Upper lobe of right lung (tissue), 1 donor: ENCODE results near the gene RASSF7. TPM values are rescaled to one million over a fixed set of nuclear protein-coding genes. Genes with fewer than 3 reads are reported as not detected.

Experiments
- ATAC-seq: fragments of 200-7000 bp; cut with Tn5 transposase; one replicate; pipeline ENCODE4 v1.9.1; 2020; ENCODE audit warnings: mild to moderate bottlenecking, moderate library complexity
- DNase-seq: peaks from one replicate; pipeline ENCODE4 v3.0.0-alpha.2; 2020
- H3K27ac ChIP-seq: fragments of 200-600 bp; one replicate; pipeline ENCODE4 v1.8.0; 2022
- H3K27me3 ChIP-seq: fragments of 200-600 bp; one replicate; pipeline ENCODE4 v1.8.0; 2022; ENCODE audit warnings: mild to moderate bottlenecking
- H3K36me3 ChIP-seq: fragments of 200-600 bp; one replicate; pipeline ENCODE4 v1.8.0; 2022
- H3K4me1 ChIP-seq: fragments of 200-600 bp; one replicate; pipeline ENCODE4 v1.8.0; 2022
- H3K4me3 ChIP-seq: fragments of 200-600 bp; one replicate; pipeline ENCODE4 v1.8.0; 2022; ENCODE audit warnings: mild to moderate bottlenecking
- H3K9me3 ChIP-seq: fragments of 200-600 bp; one replicate; pipeline ENCODE4 v1.8.0; 2022
- intact Hi-C: fragments of 100-400 bp; cut with DNase I; formaldehyde crosslinking; loops from one replicate; pipeline ENCODE4 v1.11.0; 2022
- total RNA-seq: library from RNA; stranded (reverse); fragmentation: NEBNext Ultra II Directional; extraction: Animal tissue kit (Norgen Biotek cat#: 25700); gene quantifications from one replicate; pipeline ENCODE4 v1.2.1, GENCODE V29; 2021
- TF ChIP-seq, protein P1 (sequence below): fragments of 200-600 bp; IDR thresholded peaks from one replicate; pipeline ENCODE4 v1.8.0; 2022; ENCODE audit warnings: antibody characterized with exemption
- donor health status: DM: no; HTN: yes; CAD: no; lungs with severe emphysema.

RASSF7 gene
- total RNA-seq, 1 donor from 2014 or later = 76.7 TPM

- intact Hi-C loops = no loop called here
- DNase-seq (no peak), ATAC-seq (no peak)
- no peaks in the 10 kb centered on the region for H3K27me3 ChIP-seq
- H3K36me3 ChIP-seq = peaks cover 91% of the 10 kb centered on the region
- no peak overlapping the region for H3K4me3 ChIP-seq
- H3K4me1 ChIP-seq = no peaks in the 10 kb centered on the region
- H3K27ac ChIP-seq = no peak overlapping the region
- H3K9me3 ChIP-seq = no peaks in the 10 kb centered on the region
- TF ChIP-seq, protein P1, sequence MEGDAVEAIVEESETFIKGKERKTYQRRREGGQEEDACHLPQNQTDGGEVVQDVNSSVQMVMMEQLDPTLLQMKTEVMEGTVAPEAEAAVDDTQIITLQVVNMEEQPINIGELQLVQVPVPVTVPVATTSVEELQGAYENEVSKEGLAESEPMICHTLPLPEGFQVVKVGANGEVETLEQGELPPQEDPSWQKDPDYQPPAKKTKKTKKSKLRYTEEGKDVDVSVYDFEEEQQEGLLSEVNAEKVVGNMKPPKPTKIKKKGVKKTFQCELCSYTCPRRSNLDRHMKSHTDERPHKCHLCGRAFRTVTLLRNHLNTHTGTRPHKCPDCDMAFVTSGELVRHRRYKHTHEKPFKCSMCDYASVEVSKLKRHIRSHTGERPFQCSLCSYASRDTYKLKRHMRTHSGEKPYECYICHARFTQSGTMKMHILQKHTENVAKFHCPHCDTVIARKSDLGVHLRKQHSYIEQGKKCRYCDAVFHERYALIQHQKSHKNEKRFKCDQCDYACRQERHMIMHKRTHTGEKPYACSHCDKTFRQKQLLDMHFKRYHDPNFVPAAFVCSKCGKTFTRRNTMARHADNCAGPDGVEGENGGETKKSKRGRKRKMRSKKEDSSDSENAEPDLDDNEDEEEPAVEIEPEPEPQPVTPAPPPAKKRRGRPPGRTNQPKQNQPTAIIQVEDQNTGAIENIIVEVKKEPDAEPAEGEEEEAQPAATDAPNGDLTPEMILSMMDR = no peak
These were observed 34.6 kb downstream of the RASSF7 start for GRCh38 chr11:595400-595799.

GRCh38 chr11:596374-596773 lies 35.6 kb downstream of the RASSF7 start:
- Histone ChIP-seq H3K27me3 (no peaks in the 10 kb centered on the region), H3K4me3 (no peak overlapping the region), H3K9me3 (no peaks in the 10 kb centered on the region), H3K27ac (no peak overlapping the region), H3K36me3 (peaks cover 95% of the 10 kb centered on the region), H3K4me1 (no peaks in the 10 kb centered on the region)
- ATAC-seq (no peak), DNase-seq (no peak)
- intact Hi-C loops = no loop called here
- TF ChIP-seq, protein P1 = no peak

DNA sequence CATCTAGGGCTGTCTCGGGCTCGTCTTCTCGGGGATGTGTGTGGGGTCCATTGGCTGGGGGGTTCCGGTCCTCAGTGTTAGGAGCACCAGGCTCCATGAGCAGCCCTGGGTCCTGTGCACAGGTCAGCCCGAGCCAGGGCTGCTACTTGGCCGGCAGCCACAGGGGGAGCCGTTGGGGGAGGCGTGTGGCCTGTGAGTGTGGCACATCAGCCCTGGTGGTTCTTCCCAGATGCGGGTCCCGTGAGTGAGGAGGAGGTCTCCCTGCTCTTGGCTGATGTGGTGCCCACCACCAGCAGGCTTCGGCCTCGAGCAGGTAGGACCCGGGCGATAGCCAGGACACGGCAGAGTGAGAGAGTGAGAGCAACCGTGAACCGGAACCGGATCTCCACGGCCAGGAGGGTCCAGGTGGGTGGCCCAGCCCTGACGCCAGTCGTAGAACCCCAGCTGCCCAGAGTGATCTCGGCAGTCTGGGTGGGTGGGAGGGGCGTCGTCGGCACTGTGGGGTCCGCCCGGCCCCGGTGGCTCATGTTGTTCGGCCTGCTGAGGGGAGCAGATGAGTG lies 36.5 kb downstream of the RASSF7 start:
- Histone ChIP-seq H3K27ac (no peak overlapping the region), H3K4me3 (no peak overlapping the region), H3K4me1 (no peaks in the 10 kb centered on the region), H3K27me3 (no peaks in the 10 kb centered on the region), H3K36me3 (peaks cover 97% of the 10 kb centered on the region), H3K9me3 (no peaks in the 10 kb centered on the region)
- TF ChIP-seq, protein P1 = no peak
- ATAC-seq (no peak), DNase-seq (no peak)
- intact Hi-C loops = no loop called here

DNA sequence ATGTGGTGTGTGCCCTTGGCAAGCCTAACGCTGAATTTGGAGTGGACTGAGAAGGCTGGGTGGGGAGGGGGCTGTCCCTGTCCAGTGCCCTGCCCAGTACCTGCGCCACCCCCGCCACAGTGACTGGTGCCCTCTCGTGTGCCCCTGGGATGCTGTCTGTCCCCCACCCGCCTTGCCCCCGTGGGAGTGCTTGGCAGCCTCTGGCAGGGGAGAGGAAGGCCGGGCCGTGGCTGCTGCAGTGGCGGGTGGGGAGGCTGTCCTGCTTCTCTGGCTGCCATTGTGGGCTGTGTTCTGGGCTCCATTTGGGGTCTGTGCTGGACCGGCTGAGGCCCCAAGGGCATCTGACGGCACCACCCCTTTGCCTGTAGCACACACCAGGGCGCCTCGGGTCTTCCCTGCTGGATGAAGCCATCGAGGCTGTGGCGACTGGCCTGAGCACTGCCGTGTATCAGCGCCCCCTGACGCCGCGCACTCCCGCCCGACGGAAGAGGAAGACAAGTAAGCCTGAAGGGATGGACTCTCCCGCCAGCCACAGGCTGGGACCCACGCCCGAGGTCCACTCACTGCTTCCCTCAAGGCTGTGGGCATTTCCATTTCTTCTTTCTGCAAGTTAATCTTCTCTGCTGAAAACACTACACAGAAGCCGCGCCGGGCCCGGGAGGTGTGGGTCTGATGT lies 37.4 kb downstream of the RASSF7 start:
- H3K27ac ChIP-seq = no peak overlapping the region
- H3K4me3 ChIP-seq = no peak overlapping the region
- TF ChIP-seq, protein P1 = no peak
- intact Hi-C loops = no loop called here
- ATAC-seq (no peak), DNase-seq (no peak)
- H3K36me3 ChIP-seq = peaks cover 97% of the 10 kb centered on the region
- no peaks in the 10 kb centered on the region for H3K9me3 ChIP-seq
- H3K4me1 ChIP-seq = no peaks in the 10 kb centered on the region
- H3K27me3 ChIP-seq = no peaks in the 10 kb centered on the region

DNA sequence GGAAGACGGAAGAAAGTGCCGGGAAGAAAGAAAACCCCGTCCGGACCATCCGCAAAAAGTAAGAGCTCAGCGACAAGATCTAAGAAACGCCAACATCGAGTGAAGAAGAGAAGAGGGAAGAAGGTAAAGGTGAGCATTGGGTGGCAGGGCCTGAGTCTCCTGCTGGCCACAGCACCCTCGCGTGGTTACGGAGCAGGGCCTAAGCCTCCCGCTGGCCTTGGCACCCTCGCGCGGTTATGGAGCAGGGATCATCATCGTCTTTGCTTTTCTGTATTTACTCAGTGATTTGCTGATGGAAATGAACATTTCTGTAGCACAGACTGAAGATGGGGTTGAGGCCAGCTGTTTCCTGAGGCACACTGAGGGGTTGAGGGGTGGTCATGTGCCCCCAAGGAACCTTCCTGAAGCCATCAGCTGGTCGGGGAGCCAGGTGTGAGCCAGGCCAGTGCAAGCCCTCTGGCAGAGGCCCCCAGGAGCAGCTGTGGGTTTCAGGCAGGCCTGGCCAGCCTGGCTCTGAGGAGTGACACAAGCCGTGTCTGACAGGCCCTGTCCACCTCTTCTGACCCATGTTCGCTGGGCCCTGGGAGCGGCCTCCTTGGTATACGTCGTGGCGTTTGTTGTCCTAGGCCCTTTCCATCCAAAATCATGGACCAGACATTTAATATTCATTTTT lies 40.9 kb downstream of the RASSF7 start:
- ATAC-seq (no peak), DNase-seq (no peak)
- intact Hi-C loops = no loop called here
- Histone ChIP-seq H3K9me3 (no peaks in the 10 kb centered on the region), H3K4me1 (no peaks in the 10 kb centered on the region), H3K36me3 (peaks cover 97% of the 10 kb centered on the region), H3K4me3 (no peak overlapping the region), H3K27ac (no peak overlapping the region), H3K27me3 (no peaks in the 10 kb centered on the region)
- TF ChIP-seq, protein P1 = no peak
